NCI-H524 treated with DMSO at 0.1 percent for 48 hours (cell line): ENCODE measurements around the gene BSN.

Source experiments
- DNase-seq: peaks from one replicate; lab custom pipeline; 2025; lab: John Stamatoyannopoulos, UW

BSN gene

DNA sequence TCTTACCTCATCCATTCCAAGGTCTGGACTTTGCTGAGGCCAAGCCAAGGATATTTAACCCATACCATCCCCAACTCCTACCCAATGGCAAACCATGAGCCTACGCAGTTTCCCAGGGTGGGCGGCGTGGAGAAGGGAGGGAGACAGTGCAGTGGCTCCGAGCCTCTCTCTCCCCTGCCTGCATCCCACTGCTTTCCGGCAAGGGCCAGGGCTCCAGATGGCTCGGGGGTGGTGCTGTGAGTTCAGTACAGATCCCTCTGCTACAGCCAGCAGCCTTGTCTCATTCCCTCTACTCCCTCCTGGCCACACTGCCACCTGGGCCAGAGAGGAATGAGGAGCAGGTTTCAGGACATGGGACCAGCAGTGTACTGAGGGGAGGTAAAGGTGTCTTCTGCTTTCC is 75.6 kb downstream of the BSN start:
- DNase-seq = no peak

DNA sequence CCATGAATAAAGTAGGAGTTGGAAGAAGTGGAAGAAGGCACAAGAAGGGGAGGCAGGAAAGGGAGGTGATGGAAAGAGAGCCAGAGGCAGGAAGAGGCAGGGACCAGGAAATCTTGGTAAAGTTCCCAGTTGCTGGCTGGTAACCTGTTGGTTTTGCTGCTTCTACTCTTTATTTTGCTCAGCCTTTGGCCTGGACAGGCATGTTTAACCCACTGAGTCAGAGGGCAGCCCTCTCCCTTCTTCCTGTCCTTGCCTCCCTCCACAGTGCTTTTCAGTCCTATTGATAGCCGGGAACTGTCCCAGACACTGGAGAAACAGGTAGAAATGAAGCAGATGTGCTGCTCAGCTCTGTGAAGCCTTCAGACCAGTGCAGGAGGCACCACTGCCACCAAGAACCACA is 76.5 kb downstream of the BSN start:
- no peak for DNase-seq

GRCh38 chr3:49634736-49635135 is 80.5 kb downstream of the BSN start:
- no peak for DNase-seq

- DNase-seq = no peak
These were observed 82.8 kb downstream of the BSN start for GRCh38 chr3:49636883-49637609.

DNA sequence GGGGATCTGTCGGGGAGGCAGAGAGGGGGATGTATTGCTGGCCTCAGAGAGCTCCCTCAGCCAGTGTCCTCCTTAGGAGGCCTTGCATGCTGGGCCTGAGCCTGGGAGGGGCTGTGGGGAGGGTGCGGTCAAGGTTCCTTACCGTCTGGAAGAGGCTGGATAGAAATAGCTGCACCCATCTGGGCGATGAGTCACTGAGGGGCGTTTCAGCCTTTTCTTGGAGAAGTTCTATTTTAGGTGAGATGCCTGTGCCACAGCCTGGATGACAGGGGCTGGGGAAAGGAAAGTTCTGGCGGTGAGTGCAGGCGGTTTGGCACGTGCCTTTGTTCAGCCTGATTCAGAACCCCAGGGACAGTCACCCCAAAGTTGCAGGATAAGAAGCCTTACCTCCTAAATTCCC is 84.2 kb downstream of the BSN start:
- no peak for DNase-seq

GRCh38 chr3:49639551-49639950 is 85.3 kb downstream of the BSN start:
- no peak for DNase-seq

GRCh38 chr3:49641292-49641691 is 87.0 kb downstream of the BSN start:
- DNase-seq = no peak

GRCh38 chr3:49641921-49642707 is 87.8 kb downstream of the BSN start:
- no peak for DNase-seq

- no peak for DNase-seq
These were observed 88.5 kb downstream of the BSN start for GRCh38 chr3:49642708-49643145.

DNA sequence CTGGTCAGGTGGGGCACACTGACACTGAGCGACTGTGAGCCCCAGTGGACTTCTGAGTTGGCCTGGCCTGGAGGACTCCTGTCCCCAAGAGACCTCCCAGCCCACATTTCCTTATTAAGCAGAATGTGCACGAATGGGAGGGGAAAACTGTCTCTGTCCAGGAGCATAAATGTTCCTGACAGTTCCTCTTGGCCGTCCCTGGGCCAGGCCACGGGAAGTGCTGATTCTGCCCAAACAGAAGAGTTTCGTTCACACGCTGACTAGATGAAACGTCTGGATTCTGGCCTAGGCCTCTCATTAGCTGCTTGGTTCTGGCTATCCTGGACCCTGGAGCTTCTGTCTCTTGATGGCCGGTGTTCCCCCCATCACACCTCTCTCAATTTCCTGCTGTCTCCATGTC is 90.4 kb downstream of the BSN start:
- no peak for DNase-seq

DNA sequence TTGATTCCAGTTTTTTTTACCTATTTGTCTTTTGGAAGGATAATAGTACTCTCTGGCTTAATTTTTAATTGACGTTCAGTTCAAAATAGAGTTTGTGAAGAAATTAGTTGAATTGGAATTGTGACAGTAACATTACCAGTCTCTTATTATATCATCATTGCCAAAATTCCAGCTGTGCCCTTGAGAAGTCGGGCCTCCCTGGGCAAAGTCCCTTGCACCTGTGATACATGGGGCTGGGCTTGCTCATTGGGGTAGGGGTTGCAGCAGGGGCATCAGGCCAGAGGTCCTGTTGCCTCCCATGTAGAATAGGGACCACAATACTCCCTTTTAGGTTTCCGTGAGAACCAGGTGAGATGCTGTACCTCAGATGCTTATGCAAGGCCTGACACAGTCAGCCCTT is 92.0 kb downstream of the BSN start:
- no peak for DNase-seq

GRCh38 chr3:49647741-49648140 is 93.5 kb downstream of the BSN start:
- DNase-seq = no peak

DNA sequence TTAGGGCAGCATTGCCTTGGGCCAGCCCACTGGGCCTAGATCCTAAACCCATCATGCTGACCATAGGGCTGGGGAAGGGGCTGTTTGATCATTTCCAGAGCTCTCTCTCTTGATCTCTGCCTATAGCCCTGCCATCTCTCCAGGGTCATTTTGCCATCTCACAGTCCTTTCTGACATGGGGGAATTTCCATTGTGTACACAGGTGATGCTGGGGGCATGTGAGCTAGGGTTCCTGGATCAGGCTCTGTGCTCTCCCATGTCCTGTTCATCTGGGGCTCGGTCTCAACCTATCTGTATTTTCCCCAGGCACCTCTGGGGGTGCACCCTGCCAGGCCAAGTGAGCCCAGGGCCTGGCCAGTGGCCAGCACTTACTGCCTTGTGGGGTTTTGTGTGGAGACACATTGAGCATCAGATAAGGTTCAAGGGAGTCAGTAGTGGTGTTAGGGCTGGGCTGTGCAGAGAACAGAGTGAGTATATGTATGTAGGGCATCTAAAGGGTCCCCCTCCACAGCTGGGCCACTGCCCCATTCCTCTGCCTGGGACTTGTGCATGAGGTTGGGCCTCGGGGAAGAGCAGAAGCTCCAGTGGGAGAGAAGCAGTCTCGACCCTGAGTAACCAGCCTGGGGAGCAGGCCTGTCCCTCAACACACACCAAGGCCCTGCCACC is 94.2 kb downstream of the BSN start:
- no peak for DNase-seq

GRCh38 chr3:49649576-49649975 is 95.3 kb downstream of the BSN start:
- no peak for DNase-seq

- no peak for DNase-seq
These were observed 95.9 kb downstream of the BSN start for GRCh38 chr3:49650177-49650576.

GRCh38 chr3:49650637-49651036 is 96.4 kb downstream of the BSN start:
- no peak for DNase-seq

- no peak for DNase-seq
These were observed 98.1 kb downstream of the BSN start for GRCh38 chr3:49652218-49652902.

DNA sequence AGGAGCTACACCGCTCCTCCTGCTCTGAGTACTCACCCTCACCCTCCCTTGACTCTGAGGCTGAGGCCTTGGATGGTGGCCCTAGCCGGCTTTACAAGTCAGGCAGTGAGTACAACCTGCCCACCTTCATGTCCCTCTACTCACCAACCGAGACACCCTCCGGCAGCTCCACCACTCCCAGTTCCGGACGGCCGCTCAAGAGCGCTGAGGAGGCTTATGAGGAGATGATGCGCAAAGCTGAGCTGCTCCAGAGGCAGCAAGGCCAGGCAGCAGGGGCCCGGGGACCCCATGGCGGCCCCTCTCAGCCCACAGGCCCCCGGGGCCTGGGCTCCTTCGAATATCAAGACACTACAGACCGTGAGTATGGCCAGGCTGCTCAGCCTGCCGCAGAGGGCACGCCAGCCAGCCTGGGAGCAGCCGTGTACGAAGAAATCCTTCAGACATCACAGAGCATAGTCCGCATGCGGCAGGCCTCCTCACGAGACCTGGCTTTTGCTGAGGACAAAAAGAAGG is 98.7 kb downstream of the BSN start:
- no peak for DNase-seq

DNA sequence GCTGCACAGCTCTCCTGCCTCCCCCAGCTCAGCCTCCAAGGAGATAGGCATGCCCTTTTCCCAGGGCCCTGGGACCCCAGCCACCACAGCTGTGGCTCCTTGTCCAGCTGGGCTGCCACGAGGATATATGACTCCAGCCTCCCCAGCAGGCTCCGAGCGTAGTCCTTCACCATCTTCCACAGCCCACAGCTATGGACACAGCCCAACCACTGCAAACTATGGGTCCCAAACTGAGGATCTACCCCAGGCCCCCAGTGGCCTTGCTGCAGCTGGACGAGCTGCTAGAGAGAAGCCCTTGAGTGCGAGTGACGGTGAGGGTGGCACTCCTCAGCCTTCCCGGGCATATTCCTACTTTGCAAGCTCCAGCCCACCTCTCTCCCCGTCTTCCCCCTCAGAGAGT is 99.3 kb downstream of the BSN start:
- no peak for DNase-seq

- DNase-seq = no peak
These were observed 100.0 kb downstream of the BSN start for GRCh38 chr3:49654176-49654825.

GRCh38 chr3:49654955-49655556 is 100.8 kb downstream of the BSN start:
- DNase-seq = no peak
